Keratinocyte (primary cell): Measurements from ENCODE around the gene CLBA1.

Experiments
- EZH2 ChIP-seq: IDR thresholded peaks from one replicate; pipeline ENCODE4 v1.6.1; 2012; ENCODE audit warnings: inconsistent platforms, mild to moderate bottlenecking, low read length, moderate library complexity
- TF ChIP-seq, protein P1 (sequence below), 3 experiments: IDR thresholded peaks in 1 of 3; conservative IDR thresholded peaks in 1 of 3; optimal IDR thresholded peaks in 1 of 3; 2 replicates in 2 of 3; 3 replicates in 1 of 3; pipeline versions ENCODE3 to v1.5.1; 2011; ENCODE audit warnings: low read length in 3 of 3, mild to moderate bottlenecking in 3 of 3, moderate library complexity in 2 of 3, control low read depth in 1 of 3, inconsistent platforms in 1 of 3; ENCODE audit not compliant: insufficient read depth in 2 of 3; ENCODE audit errors: extremely low read depth in 1 of 3

DNA sequence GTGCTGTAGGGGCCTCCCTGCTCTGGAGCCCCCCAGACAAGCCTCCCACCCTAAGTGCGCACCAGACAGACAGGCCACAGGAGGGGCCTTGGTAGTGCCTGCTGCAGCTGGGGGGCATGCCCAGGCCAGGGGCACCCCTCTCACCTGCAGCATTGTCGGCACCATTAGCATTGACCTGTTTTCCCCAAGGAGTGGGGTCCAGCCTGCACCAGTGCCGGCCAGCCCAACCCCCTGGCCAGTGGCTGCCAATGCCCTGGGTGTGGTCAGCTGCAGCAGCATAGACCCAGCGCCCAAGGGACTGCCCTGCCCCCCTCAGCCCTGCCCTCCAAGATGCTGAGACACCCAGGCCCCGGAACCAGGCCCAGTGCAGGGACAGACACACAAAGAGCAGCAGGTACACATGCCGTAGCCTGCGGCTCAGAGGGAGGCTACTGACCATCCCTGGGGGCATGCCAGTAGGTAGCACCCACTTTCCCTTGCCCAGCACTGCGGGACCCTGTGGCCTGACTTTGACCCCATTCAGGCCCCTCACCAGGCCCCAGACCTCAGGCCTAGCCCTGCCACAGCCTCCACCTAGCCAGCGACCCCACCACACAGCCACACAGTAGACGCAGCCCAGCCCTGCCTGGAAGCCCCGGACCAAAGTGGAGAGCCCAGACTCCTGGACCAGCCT, 8.4 kb upstream of the CLBA1 start:
- TF ChIP-seq, protein P1, sequence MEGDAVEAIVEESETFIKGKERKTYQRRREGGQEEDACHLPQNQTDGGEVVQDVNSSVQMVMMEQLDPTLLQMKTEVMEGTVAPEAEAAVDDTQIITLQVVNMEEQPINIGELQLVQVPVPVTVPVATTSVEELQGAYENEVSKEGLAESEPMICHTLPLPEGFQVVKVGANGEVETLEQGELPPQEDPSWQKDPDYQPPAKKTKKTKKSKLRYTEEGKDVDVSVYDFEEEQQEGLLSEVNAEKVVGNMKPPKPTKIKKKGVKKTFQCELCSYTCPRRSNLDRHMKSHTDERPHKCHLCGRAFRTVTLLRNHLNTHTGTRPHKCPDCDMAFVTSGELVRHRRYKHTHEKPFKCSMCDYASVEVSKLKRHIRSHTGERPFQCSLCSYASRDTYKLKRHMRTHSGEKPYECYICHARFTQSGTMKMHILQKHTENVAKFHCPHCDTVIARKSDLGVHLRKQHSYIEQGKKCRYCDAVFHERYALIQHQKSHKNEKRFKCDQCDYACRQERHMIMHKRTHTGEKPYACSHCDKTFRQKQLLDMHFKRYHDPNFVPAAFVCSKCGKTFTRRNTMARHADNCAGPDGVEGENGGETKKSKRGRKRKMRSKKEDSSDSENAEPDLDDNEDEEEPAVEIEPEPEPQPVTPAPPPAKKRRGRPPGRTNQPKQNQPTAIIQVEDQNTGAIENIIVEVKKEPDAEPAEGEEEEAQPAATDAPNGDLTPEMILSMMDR (optimal IDR thresholded peaks at IDR 0.05 in 1 of 3, IDR thresholded peaks at IDR 0.05 in 1 of 3, conservative IDR thresholded peaks at IDR 0.05 in 1 of 3; ENCODE audit: extremely low read depth in 1 of 3, insufficient read depth in 2 of 3, low read length in 3 of 3): no peak
- no peak for TF ChIP-seq EZH2
